ENCODE data around the gene COPRS. TPM values are rescaled to one million over a fixed set of nuclear protein-coding genes. Genes with fewer than 3 reads are reported as not detected.

Gene COPRS
- 10 to 100 TPM; 63.4 to 98.0 (median 70.8) TPM for total RNA-seq

- H3K9me3 ChIP-seq: no peaks in the 10 kb centered on the region
- peak within 1 kb of the TSS; percentile 49 to 97 (median 78) for H3K4me3 ChIP-seq
- intact Hi-C loops (cut with DNase I; ENCODE audit: low total_unique reads): loop anchor here (5.0 kb wide), 1 partner anchor 297 kb away; no protein-coding TSS in a partner anchor
- DNase-seq (ENCODE audit: low spot score in 2 of 2): peak; percentile 70 to 85
- no peaks in the 10 kb centered on the region for H3K27me3 ChIP-seq
- H3K36me3 ChIP-seq: no peaks in the 10 kb centered on the region
- TF ChIP-seq POLR2AphosphoS5 (IDR thresholded peaks at IDR 0.05) (peak in 1 of 3 donors; percentile 38), POLR2A (IDR thresholded peaks at IDR 0.05) (no peak)
- peak within 1 kb of the TSS; percentile 91 to 99 for H3K27ac ChIP-seq
- peaks cover 3 to 6% of the 10 kb centered on the region in 2 donors for H3K4me1 ChIP-seq
These were observed at the start of gene COPRS for GRCh38 chr17:31858642-31859486. TSS of gene COPRS (minus strand) at chr17:31859244. CDS start at chr17:31859199, 45 bp downstream.

- H3K36me3 ChIP-seq: no peaks in the 10 kb centered on the region
- no peak overlapping the region for H3K27ac ChIP-seq
- no peak for TF ChIP-seq POLR2AphosphoS5 (IDR thresholded peaks at IDR 0.05)
- intact Hi-C loops (cut with DNase I; ENCODE audit: low total_unique reads): no loop called here
- H3K9me3 ChIP-seq: no peaks in the 10 kb centered on the region
- no peaks in the 10 kb centered on the region for H3K27me3 ChIP-seq
- DNase-seq (ENCODE audit: low spot score in 2 of 2): no peak
- H3K4me1 ChIP-seq: no peaks in the 10 kb centered on the region
- no peak overlapping the region for H3K4me3 ChIP-seq
These were observed 49.3 kb upstream of the COPRS start for GRCh38 chr17:31908386-31908785.

DNA sequence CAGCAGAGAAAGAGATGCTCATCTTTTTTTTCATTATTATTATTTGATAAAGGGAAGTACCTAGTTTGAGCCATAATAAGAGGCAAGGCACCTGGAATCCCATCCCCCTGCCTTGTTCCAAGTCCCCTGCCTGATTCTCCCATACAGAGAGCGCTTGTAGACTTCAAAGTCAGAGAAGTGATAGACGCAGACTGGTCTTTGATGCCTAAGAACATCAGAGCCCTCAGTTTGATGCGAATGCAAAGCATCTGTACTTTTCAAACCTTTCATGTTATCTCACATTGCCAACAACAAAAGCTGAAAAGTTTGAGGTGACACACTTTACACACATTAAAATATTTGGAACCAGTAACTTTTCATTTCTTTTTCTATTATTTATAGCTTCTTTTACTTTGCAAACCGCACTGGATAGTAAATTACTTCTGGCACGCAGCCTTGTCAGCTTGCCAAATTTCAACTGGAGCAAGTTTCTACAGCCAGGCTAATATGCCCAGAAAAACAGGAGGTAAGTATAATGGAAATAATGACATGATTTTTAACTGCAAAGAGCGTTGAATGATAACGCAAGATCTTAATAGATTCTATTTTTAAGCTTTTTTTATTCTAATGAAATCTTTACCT is 48.4 kb upstream of the COPRS start:
- intact Hi-C loops (cut with DNase I; ENCODE audit: low total_unique reads): no loop called here
- H3K4me1 ChIP-seq: no peaks in the 10 kb centered on the region
- no peaks in the 10 kb centered on the region for H3K9me3 ChIP-seq
- no peak overlapping the region for H3K4me3 ChIP-seq
- no peak for TF ChIP-seq POLR2AphosphoS5 (IDR thresholded peaks at IDR 0.05)
- no peak for TF ChIP-seq POLR2A (IDR thresholded peaks at IDR 0.05)
- TF ChIP-seq, protein P1, sequence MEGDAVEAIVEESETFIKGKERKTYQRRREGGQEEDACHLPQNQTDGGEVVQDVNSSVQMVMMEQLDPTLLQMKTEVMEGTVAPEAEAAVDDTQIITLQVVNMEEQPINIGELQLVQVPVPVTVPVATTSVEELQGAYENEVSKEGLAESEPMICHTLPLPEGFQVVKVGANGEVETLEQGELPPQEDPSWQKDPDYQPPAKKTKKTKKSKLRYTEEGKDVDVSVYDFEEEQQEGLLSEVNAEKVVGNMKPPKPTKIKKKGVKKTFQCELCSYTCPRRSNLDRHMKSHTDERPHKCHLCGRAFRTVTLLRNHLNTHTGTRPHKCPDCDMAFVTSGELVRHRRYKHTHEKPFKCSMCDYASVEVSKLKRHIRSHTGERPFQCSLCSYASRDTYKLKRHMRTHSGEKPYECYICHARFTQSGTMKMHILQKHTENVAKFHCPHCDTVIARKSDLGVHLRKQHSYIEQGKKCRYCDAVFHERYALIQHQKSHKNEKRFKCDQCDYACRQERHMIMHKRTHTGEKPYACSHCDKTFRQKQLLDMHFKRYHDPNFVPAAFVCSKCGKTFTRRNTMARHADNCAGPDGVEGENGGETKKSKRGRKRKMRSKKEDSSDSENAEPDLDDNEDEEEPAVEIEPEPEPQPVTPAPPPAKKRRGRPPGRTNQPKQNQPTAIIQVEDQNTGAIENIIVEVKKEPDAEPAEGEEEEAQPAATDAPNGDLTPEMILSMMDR (IDR thresholded peaks at IDR 0.05): no peak
- no peaks in the 10 kb centered on the region for H3K27me3 ChIP-seq
- H3K36me3 ChIP-seq: no peaks in the 10 kb centered on the region
- H3K27ac ChIP-seq: no peak overlapping the region
- peak in 1 of 2 donors; percentile 57 for DNase-seq (ENCODE audit: low spot score in 2 of 2)

DNA sequence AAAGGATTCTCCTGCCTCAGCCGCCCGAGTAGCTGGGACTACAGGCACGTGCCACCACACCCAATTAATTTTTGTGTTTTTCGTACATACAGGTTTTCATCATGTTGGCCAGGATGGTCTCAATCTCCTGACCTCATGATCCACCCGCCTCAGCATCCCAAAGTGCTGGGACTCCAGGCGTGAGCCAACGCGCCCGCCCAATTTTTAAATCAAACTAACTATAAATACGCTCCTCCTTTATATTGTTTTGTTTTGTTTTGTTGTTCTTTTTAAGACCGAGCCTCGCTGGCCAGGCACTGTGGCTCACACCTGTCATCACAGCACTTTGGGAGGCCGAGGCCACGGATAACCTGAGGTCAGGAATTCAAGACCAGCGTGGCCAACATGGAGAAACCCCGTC is 44.4 kb upstream of the COPRS start:
- Histone ChIP-seq H3K27ac (no peak overlapping the region), H3K4me1 (peaks cover 0 to 8% of the 10 kb centered on the region in 2 donors), H3K27me3 (no peaks in the 10 kb centered on the region), H3K36me3 (no peaks in the 10 kb centered on the region), H3K9me3 (no peaks in the 10 kb centered on the region), H3K4me3 (no peak overlapping the region)
- DNase-seq (ENCODE audit: low spot score in 2 of 2): no peak
- TF ChIP-seq, protein P1 (IDR thresholded peaks at IDR 0.05): no peak
- TF ChIP-seq POLR2A (IDR thresholded peaks at IDR 0.05) (no peak), POLR2AphosphoS5 (IDR thresholded peaks at IDR 0.05) (no peak)
- intact Hi-C loops (cut with DNase I; ENCODE audit: low total_unique reads): no loop called here

GRCh38 chr17:31902693-31903092 is 43.6 kb upstream of the COPRS start:
- Histone ChIP-seq H3K27ac (no peak overlapping the region), H3K9me3 (no peaks in the 10 kb centered on the region), H3K36me3 (no peaks in the 10 kb centered on the region), H3K27me3 (no peaks in the 10 kb centered on the region), H3K4me3 (no peak overlapping the region), H3K4me1 (peaks cover 0 to 8% of the 10 kb centered on the region in 2 donors)
- TF ChIP-seq POLR2AphosphoS5 (IDR thresholded peaks at IDR 0.05) (no peak), POLR2A (IDR thresholded peaks at IDR 0.05) (no peak)
- TF ChIP-seq, protein P1 (IDR thresholded peaks at IDR 0.05): no peak
- no peak for DNase-seq (ENCODE audit: low spot score in 2 of 2)
- intact Hi-C loops (cut with DNase I; ENCODE audit: low total_unique reads): no loop called here

GRCh38 chr17:31900877-31901276 is 41.8 kb upstream of the COPRS start:
- TF ChIP-seq POLR2A (IDR thresholded peaks at IDR 0.05): no peak
- no peak for TF ChIP-seq POLR2AphosphoS5 (IDR thresholded peaks at IDR 0.05)
- TF ChIP-seq, protein P1 (IDR thresholded peaks at IDR 0.05): no peak
- H3K27ac ChIP-seq: peak overlapping the region; percentile 74 to 82
- intact Hi-C loops (cut with DNase I; ENCODE audit: low total_unique reads): no loop called here

More at GRCh38 chr17:31900877-31901276, 41.8 kb upstream of the COPRS start:
- peaks cover 0 to 8% of the 10 kb centered on the region in 2 donors for H3K4me1 ChIP-seq
- H3K27me3 ChIP-seq: no peaks in the 10 kb centered on the region
- H3K9me3 ChIP-seq: no peaks in the 10 kb centered on the region
- no peak for DNase-seq (ENCODE audit: low spot score in 2 of 2)
- H3K36me3 ChIP-seq: no peaks in the 10 kb centered on the region
- peak overlapping the region; percentile 69 to 94 (median 88) for H3K4me3 ChIP-seq
